Measurements from ENCODE around the gene NOP9.

NOP9 gene

GRCh38 chr14:24293525-24293924, 6.1 kb upstream of the NOP9 start:
- TF ChIP-seq, protein P1, sequence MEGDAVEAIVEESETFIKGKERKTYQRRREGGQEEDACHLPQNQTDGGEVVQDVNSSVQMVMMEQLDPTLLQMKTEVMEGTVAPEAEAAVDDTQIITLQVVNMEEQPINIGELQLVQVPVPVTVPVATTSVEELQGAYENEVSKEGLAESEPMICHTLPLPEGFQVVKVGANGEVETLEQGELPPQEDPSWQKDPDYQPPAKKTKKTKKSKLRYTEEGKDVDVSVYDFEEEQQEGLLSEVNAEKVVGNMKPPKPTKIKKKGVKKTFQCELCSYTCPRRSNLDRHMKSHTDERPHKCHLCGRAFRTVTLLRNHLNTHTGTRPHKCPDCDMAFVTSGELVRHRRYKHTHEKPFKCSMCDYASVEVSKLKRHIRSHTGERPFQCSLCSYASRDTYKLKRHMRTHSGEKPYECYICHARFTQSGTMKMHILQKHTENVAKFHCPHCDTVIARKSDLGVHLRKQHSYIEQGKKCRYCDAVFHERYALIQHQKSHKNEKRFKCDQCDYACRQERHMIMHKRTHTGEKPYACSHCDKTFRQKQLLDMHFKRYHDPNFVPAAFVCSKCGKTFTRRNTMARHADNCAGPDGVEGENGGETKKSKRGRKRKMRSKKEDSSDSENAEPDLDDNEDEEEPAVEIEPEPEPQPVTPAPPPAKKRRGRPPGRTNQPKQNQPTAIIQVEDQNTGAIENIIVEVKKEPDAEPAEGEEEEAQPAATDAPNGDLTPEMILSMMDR (IDR thresholded peaks at IDR 0.05; ENCODE audit: extremely low read depth, missing control alignments): no peak
- DNase-seq (ENCODE audit: low spot score): no peak

DNA sequence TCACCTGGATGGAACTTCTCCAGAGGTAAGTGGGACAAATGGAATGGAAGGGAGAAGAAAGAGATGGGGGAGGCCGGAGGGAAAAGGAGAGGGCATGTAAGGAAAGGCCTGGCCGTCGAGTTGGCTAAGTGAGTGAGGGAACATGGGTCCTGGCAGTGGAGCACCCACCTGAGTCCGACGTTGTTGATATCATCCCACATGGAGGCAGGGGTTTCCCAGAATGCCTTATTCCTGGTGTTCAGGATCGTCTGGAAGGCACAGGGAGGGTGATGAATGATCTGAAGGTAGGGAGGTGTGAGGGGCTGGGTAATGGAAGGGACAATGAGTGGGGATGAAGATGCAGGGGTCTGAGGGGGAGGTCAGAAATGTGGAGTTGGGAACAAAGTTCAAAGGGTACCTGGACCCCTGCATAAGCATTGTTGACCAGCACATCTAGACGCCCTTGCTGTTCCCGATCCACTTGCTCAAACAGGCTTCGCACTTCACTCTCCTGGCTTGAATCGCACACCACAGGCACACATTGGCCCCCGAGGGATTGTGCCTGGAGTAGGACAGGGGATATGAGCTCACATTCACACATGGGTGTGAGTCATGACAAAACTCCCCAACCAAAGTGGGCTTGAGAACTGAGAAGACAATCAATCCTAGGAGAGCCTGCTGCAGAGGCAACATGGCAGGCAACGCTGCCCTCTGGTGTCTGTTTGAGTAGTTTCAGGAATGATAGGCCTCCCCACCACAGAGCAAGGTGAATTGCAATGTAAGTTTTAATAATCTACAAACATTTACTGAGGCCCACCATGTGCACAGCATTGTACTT, 3.1 kb upstream of the NOP9 start:
- DNase-seq (ENCODE audit: low spot score): peak; percentile 84
- TF ChIP-seq, protein P1 (IDR thresholded peaks at IDR 0.05; ENCODE audit: extremely low read depth, missing control alignments): peak; percentile 65

DNA sequence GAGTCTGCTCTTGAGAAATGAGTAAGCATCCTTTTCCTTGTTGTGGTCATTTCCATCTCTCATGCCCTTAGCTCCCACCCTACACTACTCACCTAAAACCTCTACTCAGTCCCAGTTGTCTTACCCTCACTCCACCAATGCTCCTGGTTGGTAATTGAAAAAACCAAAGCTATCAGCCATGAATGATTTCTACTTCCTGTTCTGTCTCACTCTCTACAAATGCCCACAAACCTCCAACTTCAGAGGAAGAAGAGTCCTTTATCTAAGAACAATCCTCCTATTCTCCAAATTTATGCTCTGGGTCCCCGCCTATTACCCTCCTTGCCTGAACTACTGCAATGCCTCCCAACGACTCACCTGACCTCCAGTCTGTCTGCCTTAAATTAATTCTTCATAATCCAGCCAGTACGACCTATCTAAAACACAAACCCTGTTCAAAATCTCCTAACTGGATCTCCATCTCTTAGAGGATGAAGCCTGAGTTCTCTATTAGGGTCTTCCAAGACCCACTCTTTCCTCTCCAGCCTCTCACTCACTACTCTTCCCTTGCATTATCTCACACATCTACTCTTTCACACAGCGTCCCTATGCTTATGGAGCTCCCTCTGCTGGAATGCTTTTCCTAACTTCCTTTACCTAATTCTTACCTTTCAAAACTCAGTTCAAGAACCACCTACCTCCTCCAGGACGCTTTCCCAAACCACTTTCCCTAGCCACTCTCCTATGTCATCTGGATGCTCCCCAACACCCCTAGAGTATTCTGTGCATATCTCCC, 2.3 kb upstream of the NOP9 start:
- DNase-seq (ENCODE audit: low spot score): no peak

GRCh38 chr14:24298892-24299254, 777 bp upstream of the NOP9 start:
- TF ChIP-seq, protein P1 (IDR thresholded peaks at IDR 0.05; ENCODE audit: extremely low read depth, missing control alignments): no peak
- DNase-seq (ENCODE audit: low spot score): no peak

More for the DNA sequence above, 2.3 kb upstream of the NOP9 start:
- TF ChIP-seq, protein P1 (IDR thresholded peaks at IDR 0.05; ENCODE audit: extremely low read depth, missing control alignments): no peak

DNA sequence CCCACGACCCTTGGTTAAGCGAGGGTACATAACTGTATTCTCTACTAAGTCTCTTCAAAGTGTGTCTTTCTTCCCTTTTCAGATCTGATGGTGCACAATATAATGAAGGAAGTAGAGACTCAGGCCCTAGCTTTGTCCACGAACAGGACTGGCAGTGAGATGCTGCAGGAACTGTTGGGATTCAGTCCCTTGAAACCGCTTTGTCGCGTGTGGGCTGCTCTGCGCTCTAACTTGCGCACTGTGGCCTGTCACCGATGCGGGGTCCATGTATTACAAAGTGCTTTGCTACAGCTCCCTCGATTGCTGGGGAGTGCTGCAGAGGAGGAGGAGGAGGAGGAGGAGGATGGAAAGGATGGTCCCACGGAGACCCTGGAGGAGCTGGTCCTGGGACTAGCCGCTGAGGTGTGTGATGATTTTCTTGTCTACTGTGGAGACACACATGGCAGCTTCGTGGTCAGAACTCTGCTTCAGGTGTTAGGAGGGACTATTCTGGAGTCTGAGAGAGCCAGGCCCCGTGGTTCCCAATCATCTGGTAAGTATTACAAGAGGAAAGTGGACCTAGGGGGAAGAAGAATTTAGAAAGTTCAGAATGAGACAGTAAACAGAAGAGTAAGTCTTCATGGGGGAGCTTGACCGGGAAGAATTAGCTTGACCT, 803 bp downstream of the NOP9 start:
- DNase-seq (ENCODE audit: low spot score): no peak
- TF ChIP-seq, protein P1 (IDR thresholded peaks at IDR 0.05; ENCODE audit: extremely low read depth, missing control alignments): no peak

GRCh38 chr14:24304019-24304387, 4.4 kb downstream of the NOP9 start:
- TF ChIP-seq, protein P1 (IDR thresholded peaks at IDR 0.05; ENCODE audit: extremely low read depth, missing control alignments): no peak
- no peak for DNase-seq (ENCODE audit: low spot score)

GRCh38 chr14:24307156-24307574, 7.5 kb downstream of the NOP9 start:
- no peak for DNase-seq (ENCODE audit: low spot score)
- TF ChIP-seq, protein P1 (IDR thresholded peaks at IDR 0.05; ENCODE audit: extremely low read depth, missing control alignments): no peak
